ENCODE measurements around the gene ULK1.

The ULK1 gene

DNA sequence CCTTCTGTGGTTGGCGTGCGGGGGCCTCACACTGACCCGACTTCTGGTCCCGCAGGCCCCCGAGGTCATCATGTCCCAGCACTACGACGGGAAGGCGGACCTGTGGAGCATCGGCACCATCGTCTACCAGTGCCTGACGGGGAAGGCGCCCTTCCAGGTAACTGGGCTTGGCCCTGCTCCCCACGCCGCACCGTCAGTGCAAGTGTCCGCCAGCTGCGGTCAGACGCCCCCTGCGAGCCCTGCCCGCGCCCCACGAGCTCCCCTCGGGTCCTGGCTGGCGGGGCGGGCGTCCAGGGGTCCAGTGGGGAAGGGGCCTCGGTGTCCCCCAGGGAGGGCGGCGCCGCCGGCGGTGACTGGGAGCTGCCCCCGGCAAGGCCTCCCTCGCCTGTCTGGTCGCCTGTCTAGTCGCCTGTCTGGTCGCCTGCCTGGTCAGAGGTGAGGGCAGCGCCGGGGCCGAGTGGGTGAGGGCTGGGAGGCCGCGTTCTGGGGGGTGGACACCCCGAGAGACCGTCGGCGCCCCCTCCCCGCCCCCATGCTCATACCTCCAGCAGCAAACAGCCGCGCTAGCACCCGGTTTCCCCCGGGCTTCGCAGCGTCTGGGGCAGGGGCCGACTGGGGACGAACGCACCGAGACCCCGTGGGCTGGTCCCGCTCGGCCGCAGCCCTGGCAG is 14.8 kb downstream of the ULK1 start:
- H3K4me1 ChIP-seq (ENCODE audit: control insufficient read depth, insufficient read depth, low read length): no peaks in the 10 kb centered on the region
- no peak overlapping the region for H3K27ac ChIP-seq (ENCODE audit: low read length)
- H3K36me3 ChIP-seq (ENCODE audit: control insufficient read depth, insufficient read depth, low read length): peaks cover 45% of the 10 kb centered on the region
- H3K27me3 ChIP-seq (ENCODE audit: control insufficient read depth, insufficient read depth, low read length): no peaks in the 10 kb centered on the region
- no CpG with 5 or more reads among the region's 61 CpGs for WGBS (ENCODE audit: insufficient coverage, insufficient read length)
- H3K4me3 ChIP-seq (ENCODE audit: low read length): no peak overlapping the region
- DNase-seq (ENCODE audit: low read depth, low spot score): no peak
- H3K9me3 ChIP-seq (ENCODE audit: control insufficient read depth, insufficient read depth, low read length): no peaks in the 10 kb centered on the region

DNA sequence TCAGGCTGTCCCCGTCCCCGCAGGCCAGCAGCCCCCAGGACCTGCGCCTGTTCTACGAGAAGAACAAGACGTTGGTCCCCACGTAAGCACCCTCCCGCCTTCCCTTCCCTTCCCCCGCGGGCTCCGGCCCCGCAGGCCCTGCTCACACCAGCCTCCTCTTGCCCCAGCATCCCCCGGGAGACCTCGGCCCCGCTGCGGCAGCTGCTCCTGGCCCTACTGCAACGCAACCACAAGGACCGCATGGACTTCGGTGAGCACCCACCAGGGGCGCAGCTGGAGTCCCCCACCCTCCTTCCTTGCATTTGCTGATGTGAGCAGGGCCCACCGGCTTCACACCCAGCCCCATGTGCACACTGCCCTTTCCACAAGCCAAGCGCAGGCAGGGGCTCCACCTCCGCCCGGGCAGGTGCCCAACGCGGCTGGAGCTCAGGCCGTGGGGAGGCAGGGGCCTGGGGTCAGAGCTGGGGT is 15.4 kb downstream of the ULK1 start:
- no peaks in the 10 kb centered on the region for H3K27me3 ChIP-seq (ENCODE audit: control insufficient read depth, insufficient read depth, low read length)
- no peak overlapping the region for H3K27ac ChIP-seq (ENCODE audit: low read length)
- WGBS (ENCODE audit: insufficient coverage, insufficient read length): no CpG with 5 or more reads among the region's 26 CpGs
- H3K9me3 ChIP-seq (ENCODE audit: control insufficient read depth, insufficient read depth, low read length): no peaks in the 10 kb centered on the region
- no peak overlapping the region for H3K4me3 ChIP-seq (ENCODE audit: low read length)
- peaks cover 50% of the 10 kb centered on the region for H3K36me3 ChIP-seq (ENCODE audit: control insufficient read depth, insufficient read depth, low read length)
- DNase-seq (ENCODE audit: low read depth, low spot score): no peak
- H3K4me1 ChIP-seq (ENCODE audit: control insufficient read depth, insufficient read depth, low read length): no peaks in the 10 kb centered on the region

DNA sequence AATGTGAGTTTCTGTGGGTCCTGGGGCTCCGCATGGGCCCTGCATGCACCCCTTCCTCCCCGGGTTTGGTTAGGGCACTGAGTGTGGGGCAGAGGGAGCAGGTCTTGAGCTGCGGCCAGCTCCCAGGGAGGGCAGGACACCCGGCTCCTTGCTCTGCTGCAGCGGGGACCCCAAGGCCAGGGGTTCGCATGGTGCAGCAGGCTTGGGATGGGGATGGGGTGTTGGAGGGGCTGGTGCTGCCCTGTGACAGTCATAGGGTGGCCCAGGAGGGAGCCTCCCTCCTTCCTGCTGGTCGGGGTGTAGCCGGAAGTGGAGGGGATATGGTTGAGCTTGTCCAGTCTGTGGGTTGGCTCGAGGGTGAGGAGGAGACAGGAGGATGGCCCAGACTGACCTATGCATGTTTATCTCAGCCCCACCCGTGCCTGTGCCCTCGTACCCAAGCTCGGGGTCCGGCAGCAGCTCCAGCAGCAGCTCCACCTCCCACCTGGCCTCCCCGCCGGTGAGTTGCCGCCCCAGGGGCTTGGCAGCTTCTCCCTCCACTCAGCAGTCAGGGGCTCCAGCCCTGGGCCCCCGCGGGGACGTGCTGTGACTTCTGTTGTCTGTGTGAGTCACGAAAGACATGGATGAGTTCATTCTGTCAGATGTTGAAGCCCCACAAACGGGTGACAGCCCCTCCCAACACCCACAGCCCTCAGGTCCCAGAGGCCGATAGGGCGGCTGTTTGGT is 16.0 kb downstream of the ULK1 start:
- H3K36me3 ChIP-seq (ENCODE audit: control insufficient read depth, insufficient read depth, low read length): peaks cover 56% of the 10 kb centered on the region
- no peaks in the 10 kb centered on the region for H3K4me1 ChIP-seq (ENCODE audit: control insufficient read depth, insufficient read depth, low read length)
- no peak overlapping the region for H3K27ac ChIP-seq (ENCODE audit: low read length)
- WGBS (ENCODE audit: insufficient coverage, insufficient read length): no CpG with 5 or more reads among the region's 23 CpGs
- H3K4me3 ChIP-seq (ENCODE audit: low read length): no peak overlapping the region
- no peaks in the 10 kb centered on the region for H3K27me3 ChIP-seq (ENCODE audit: control insufficient read depth, insufficient read depth, low read length)
- H3K9me3 ChIP-seq (ENCODE audit: control insufficient read depth, insufficient read depth, low read length): no peaks in the 10 kb centered on the region
- DNase-seq (ENCODE audit: low read depth, low spot score): no peak

DNA sequence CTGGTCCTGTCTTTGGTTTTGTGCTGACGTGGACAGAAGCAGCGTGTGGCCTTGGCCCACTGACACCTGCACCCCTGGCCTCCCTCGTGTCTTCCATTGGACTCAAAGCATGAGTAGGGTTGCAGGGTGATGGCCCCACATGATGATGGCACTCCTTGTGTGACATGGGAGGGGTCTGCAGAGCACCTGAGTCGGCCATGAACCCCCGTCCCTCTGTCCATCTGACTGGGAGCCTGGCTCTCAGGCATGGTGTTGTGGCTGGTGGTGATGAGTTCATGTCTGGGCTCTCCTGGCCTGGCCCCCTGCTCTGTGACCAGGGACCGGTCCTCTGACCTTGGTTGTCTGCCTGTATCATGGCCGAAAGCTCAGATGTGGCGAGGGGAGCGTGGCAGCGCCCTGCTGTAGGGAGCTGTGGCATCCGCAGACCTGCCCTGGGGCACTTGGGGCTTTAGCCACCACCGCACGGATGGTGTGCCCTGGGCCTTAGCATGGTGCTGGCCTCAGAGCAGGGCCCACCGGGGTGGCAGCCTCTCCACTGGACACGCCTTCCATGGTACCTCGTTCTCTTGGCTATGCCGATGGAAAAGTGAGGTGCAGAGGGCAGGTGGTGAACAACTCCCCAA is 16.7 kb downstream of the ULK1 start:
- no peaks in the 10 kb centered on the region for H3K9me3 ChIP-seq (ENCODE audit: control insufficient read depth, insufficient read depth, low read length)
- H3K36me3 ChIP-seq (ENCODE audit: control insufficient read depth, insufficient read depth, low read length): peaks cover 61% of the 10 kb centered on the region
- H3K4me3 ChIP-seq (ENCODE audit: low read length): no peak overlapping the region
- no peaks in the 10 kb centered on the region for H3K27me3 ChIP-seq (ENCODE audit: control insufficient read depth, insufficient read depth, low read length)
- no peak overlapping the region for H3K27ac ChIP-seq (ENCODE audit: low read length)
- DNase-seq (ENCODE audit: low read depth, low spot score): no peak
- no peaks in the 10 kb centered on the region for H3K4me1 ChIP-seq (ENCODE audit: control insufficient read depth, insufficient read depth, low read length)
- no CpG with 5 or more reads among the region's 17 CpGs for WGBS (ENCODE audit: insufficient coverage, insufficient read length)

DNA sequence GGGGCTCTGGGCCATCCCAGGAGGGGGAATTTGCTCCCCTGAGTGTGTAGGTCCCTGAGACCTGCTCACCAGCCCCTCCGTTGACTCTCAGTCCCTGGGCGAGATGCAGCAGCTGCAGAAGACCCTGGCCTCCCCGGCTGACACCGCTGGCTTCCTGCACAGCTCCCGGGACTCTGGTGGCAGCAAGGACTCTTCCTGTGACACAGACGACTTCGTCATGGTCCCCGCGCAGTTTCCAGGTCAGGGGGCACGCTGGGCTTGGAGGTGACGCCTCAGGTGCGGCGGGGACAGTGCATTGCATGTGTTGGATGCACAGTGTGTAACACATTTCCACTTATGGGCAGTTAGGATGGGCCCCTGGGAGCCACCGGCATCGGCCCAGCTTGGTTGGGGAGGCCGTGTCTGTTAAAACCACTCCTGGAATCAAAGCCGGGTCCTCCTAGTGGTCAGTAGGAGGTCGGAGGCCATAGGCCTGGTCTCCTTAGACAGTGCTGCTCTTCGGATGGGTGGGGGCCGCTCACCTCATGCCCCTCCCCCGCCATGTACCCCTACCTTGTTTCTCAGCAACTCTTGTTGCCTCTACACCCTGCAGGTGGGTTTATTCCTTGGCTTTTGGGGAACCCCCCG is 17.5 kb downstream of the ULK1 start:
- no peak overlapping the region for H3K4me3 ChIP-seq (ENCODE audit: low read length)
- H3K36me3 ChIP-seq (ENCODE audit: control insufficient read depth, insufficient read depth, low read length): peaks cover 64% of the 10 kb centered on the region
- no peak for DNase-seq (ENCODE audit: low read depth, low spot score)
- H3K27me3 ChIP-seq (ENCODE audit: control insufficient read depth, insufficient read depth, low read length): no peaks in the 10 kb centered on the region
- H3K9me3 ChIP-seq (ENCODE audit: control insufficient read depth, insufficient read depth, low read length): no peaks in the 10 kb centered on the region
- no peak overlapping the region for H3K27ac ChIP-seq (ENCODE audit: low read length)
- H3K4me1 ChIP-seq (ENCODE audit: control insufficient read depth, insufficient read depth, low read length): no peaks in the 10 kb centered on the region
- WGBS (ENCODE audit: insufficient coverage, insufficient read length): no CpG with 5 or more reads among the region's 22 CpGs

DNA sequence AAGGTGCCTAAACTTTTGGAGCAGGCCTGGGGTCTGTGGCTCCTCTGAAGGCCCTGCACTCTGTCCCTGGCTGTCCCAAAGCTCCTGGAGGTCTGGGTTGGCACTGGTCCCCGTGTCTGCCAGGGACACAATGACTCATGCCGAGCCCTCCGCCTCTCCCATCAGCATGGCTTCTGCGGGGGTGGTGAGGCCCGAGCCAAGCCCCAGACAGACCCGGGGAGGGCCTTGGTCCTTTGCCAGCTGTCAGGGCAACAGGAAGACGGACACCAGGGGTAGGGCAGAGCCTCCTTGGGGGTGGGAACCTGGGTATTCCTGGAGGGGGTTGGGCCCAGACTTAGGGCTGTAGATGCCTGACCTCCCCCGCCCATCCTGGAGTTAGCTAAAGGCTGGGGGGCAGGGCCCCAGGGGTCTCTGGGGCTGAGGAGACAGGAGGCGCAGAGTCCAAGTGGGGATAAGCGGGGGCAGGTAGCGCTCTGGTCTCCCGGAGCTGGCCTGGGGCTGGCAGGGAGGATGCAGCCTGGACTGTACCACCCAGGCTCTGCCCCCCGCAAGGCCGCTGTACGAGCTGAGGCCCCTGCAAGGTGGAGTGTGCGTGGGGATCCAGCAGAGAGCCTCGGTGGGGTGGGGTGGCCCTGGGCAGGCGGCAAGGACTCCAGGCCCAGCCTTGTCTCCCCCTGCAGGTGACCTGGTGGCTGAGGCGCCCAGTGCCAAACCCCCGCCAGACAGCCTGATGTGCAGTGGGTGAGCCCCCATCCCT is 18.3 kb downstream of the ULK1 start:
- Histone ChIP-seq H3K9me3 (ENCODE audit: control insufficient read depth, insufficient read depth, low read length) (no peaks in the 10 kb centered on the region), H3K4me1 (ENCODE audit: control insufficient read depth, insufficient read depth, low read length) (no peaks in the 10 kb centered on the region), H3K36me3 (ENCODE audit: control insufficient read depth, insufficient read depth, low read length) (peaks cover 64% of the 10 kb centered on the region), H3K27me3 (ENCODE audit: control insufficient read depth, insufficient read depth, low read length) (no peaks in the 10 kb centered on the region), H3K27ac (ENCODE audit: low read length) (no peak overlapping the region), H3K4me3 (ENCODE audit: low read length) (no peak overlapping the region)
- DNase-seq (ENCODE audit: low read depth, low spot score): no peak
- no CpG with 5 or more reads among the region's 20 CpGs for WGBS (ENCODE audit: insufficient coverage, insufficient read length)

DNA sequence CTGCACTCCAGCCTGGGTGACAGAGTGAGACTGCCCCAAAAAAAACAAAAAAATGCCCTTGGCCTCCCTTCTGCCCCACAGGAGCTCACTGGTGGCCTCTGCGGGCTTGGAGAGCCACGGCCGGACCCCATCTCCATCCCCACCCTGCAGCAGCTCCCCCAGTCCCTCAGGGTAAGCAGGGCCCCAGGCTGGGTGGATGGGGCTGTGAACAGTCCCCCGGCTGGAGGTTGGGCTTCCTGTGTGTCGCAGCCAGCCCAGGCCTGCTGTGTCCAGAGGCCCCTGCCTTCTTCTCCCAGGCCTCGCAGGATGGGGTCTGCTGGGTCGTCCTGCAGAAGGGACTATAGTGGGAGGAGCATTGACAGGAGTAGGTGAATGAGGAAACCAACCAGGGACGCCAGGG is 19.2 kb downstream of the ULK1 start:
- peaks cover 64% of the 10 kb centered on the region for H3K36me3 ChIP-seq (ENCODE audit: control insufficient read depth, insufficient read depth, low read length)
- WGBS (ENCODE audit: insufficient coverage, insufficient read length): no CpG with 5 or more reads among the region's 8 CpGs
- DNase-seq (ENCODE audit: low read depth, low spot score): no peak
- no peaks in the 10 kb centered on the region for H3K4me1 ChIP-seq (ENCODE audit: control insufficient read depth, insufficient read depth, low read length)
- H3K27me3 ChIP-seq (ENCODE audit: control insufficient read depth, insufficient read depth, low read length): no peaks in the 10 kb centered on the region
- no peak overlapping the region for H3K4me3 ChIP-seq (ENCODE audit: low read length)
- no peak overlapping the region for H3K27ac ChIP-seq (ENCODE audit: low read length)
- no peaks in the 10 kb centered on the region for H3K9me3 ChIP-seq (ENCODE audit: control insufficient read depth, insufficient read depth, low read length)

DNA sequence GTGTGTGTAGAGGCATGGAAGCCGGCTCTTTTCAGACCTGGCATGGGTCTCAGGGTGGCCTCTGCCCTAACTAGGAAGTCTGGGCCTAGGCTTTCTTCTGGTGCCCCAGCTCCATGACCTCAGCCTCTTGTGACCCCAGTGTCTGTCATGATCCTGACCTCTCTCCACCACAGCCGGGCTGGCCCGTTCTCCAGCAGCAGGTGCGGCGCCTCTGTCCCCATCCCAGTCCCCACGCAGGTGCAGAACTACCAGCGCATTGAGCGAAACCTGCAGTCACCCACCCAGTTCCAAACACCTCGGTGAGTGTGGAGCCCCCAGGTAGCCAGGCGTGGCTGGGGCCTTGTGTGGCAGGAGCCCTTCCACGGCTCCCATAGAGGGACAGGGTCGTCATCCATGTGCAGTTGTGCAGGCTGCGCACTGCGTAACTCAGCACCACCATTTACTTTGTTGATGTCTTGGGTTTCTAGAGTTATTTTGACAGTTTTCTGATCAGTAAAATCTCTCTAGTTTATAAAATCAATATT is 19.8 kb downstream of the ULK1 start:
- Histone ChIP-seq H3K4me3 (ENCODE audit: low read length) (no peak overlapping the region), H3K9me3 (ENCODE audit: control insufficient read depth, insufficient read depth, low read length) (no peaks in the 10 kb centered on the region), H3K36me3 (ENCODE audit: control insufficient read depth, insufficient read depth, low read length) (peaks cover 64% of the 10 kb centered on the region), H3K27ac (ENCODE audit: low read length) (no peak overlapping the region), H3K27me3 (ENCODE audit: control insufficient read depth, insufficient read depth, low read length) (no peaks in the 10 kb centered on the region), H3K4me1 (ENCODE audit: control insufficient read depth, insufficient read depth, low read length) (no peaks in the 10 kb centered on the region)
- WGBS (ENCODE audit: insufficient coverage, insufficient read length): no CpG with 5 or more reads among the region's 14 CpGs
- DNase-seq (ENCODE audit: low read depth, low spot score): no peak

DNA sequence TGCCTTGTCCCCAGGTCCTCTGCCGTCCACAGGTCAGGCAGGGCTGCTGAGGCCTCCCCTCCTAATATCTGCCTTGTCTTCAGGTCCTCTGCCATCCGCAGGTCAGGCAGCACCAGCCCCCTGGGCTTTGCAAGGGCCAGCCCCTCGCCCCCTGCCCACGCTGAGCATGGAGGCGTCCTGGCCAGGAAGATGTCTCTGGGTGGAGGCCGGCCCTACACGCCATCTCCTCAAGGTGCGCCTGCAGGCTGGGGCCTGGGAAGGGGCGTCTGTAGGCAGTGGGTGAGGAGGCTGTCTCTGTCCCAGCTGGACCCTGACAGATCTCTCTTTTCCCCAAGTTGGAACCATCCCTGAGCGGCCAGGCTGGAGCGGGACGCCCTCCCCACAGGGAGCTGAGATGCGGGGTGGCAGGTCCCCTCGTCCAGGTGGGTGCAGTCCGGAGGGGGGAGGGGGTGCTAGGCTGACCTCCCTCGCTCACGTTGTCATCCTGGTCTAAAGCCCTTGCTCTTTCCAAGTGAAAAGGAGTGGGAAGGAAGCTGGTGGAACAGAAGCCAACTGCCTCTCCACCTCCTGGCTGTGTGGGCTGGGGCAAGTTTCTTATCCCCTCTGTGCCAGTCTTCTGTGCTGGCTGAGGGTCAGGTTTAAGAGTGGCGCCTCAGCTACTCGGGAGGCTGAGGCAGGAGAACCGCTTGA is 20.7 kb downstream of the ULK1 start:
- DNase-seq (ENCODE audit: low read depth, low spot score): no peak
- Histone ChIP-seq H3K4me3 (ENCODE audit: low read length) (no peak overlapping the region), H3K27me3 (ENCODE audit: control insufficient read depth, insufficient read depth, low read length) (no peaks in the 10 kb centered on the region), H3K4me1 (ENCODE audit: control insufficient read depth, insufficient read depth, low read length) (no peaks in the 10 kb centered on the region), H3K9me3 (ENCODE audit: control insufficient read depth, insufficient read depth, low read length) (no peaks in the 10 kb centered on the region), H3K27ac (ENCODE audit: low read length) (no peak overlapping the region), H3K36me3 (ENCODE audit: control insufficient read depth, insufficient read depth, low read length) (peaks cover 65% of the 10 kb centered on the region)
- no CpG with 5 or more reads among the region's 20 CpGs for WGBS (ENCODE audit: insufficient coverage, insufficient read length)

Data from iPS DF 6.9 (cell line).